IPS-18a (cell line): Measurements from ENCODE around the gene CASP1.
"Not testable (repeated sequence)": the region's sequence is repeated elsewhere in the genome, so short reads cannot be mapped to it uniquely, and the experiment has no call there.

Experiments
- H3K27ac ChIP-seq: one replicate; pipeline ENCODE4 v1.5.1; 2013; ENCODE audit warnings: low read length
- H3K27me3 ChIP-seq: one replicate; pipeline ENCODE4 v1.6.1; 2013; ENCODE audit warnings: mild to moderate bottlenecking, low read length; ENCODE audit not compliant: control insufficient read depth, insufficient read depth
- H3K36me3 ChIP-seq: one replicate; pipeline ENCODE4 v1.6.1; 2013; ENCODE audit warnings: low read depth, low read length; ENCODE audit not compliant: control insufficient read depth
- H3K4me1 ChIP-seq: one replicate; pipeline ENCODE4 v1.6.1; 2013; ENCODE audit warnings: low read depth, low read length; ENCODE audit not compliant: control insufficient read depth
- H3K4me3 ChIP-seq: one replicate; pipeline ENCODE4 v1.5.1; 2013; ENCODE audit warnings: low read length
- H3K9ac ChIP-seq: one replicate; pipeline ENCODE4 v1.6.1; 2013; ENCODE audit warnings: mild to moderate bottlenecking, low read length, moderate library complexity
- H3K9me3 ChIP-seq: one replicate; pipeline ENCODE4 v1.6.1; 2013; ENCODE audit warnings: low read depth, low read length; ENCODE audit not compliant: control insufficient read depth

CASP1 gene

GRCh38 chr11:105034813-105035620, at the start of gene CASP1:
TSS of gene CASP1 (minus strand) at chr11:105035144. CDS start at chr11:105035113, 31 bp downstream.
- no peak within 1 kb of the TSS for H3K4me3 ChIP-seq
- H3K4me1 ChIP-seq, result no peaks in the 10 kb centered on the region
- H3K36me3 ChIP-seq, result no peaks in the 10 kb centered on the region
- H3K27me3 ChIP-seq, result no peaks in the 10 kb centered on the region
- H3K9me3 ChIP-seq, result no peaks in the 10 kb centered on the region
- no peak within 1 kb of the TSS for H3K27ac ChIP-seq
- H3K9ac ChIP-seq, result no peak within 1 kb of the TSS

GRCh38 chr11:105081412-105082150, 46.6 kb upstream of the CASP1 start:
- no peaks in the 10 kb centered on the region for H3K36me3 ChIP-seq
- H3K27ac ChIP-seq, result no peak overlapping the region
- no peaks in the 10 kb centered on the region for H3K27me3 ChIP-seq
- no peak overlapping the region for H3K4me3 ChIP-seq
- no peak overlapping the region for H3K9ac ChIP-seq
- no peaks in the 10 kb centered on the region for H3K9me3 ChIP-seq
- H3K4me1 ChIP-seq, result peaks cover 10% of the 10 kb centered on the region

DNA sequence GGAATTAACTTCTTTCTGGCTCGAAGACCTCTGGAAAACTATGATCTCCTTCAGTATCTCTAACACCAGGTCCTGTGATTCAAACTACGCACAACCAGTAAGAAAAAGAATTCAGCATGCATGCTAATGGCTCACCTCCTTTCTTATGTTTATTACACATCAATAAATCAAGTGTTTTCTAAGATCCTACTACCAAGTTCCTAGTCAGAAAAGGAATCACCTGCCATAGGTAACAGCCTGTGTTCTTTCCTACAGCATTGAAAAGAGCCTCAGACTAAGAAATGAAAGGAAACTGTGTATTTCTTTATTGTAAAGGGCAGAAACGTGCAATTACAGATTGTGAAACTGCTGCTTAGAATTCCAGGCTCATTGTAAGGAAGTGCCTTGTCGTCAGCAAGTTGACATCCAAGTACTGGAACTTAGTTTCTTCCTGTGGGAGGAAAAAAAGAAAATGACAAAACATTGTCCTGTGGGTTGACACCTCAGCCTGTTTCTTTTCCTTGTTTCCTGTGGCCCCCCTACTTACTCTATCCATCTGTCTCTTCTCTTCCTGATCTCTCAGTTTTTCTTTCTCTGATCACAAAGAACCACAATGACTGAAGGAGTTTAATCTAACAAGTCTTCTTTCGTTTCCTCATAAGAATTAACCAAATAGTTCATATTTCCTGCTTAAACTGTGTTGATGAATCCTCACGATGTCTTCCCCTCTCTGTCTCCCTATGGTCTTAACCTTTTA, 45.4 kb upstream of the CASP1 start:
- not testable (repeated sequence) for H3K9me3 ChIP-seq, H3K27me3 ChIP-seq, H3K36me3 ChIP-seq, H3K4me3 ChIP-seq, H3K27ac ChIP-seq, H3K9ac ChIP-seq
- H3K4me1 ChIP-seq, result peaks cover 10% of the 10 kb centered on the region

- Histone ChIP-seq H3K4me1 (peaks cover 10% of the 10 kb centered on the region), H3K4me3 (no peak overlapping the region), H3K27ac (no peak overlapping the region), H3K27me3 (no peaks in the 10 kb centered on the region), H3K9me3 (no peaks in the 10 kb centered on the region), H3K36me3 (no peaks in the 10 kb centered on the region), H3K9ac (no peak overlapping the region)
Measured at GRCh38 chr11:105078283-105078682, 43.3 kb upstream of the CASP1 start.

GRCh38 chr11:105077141-105077790, 42.3 kb upstream of the CASP1 start:
- H3K9ac ChIP-seq, H3K4me1 ChIP-seq, H3K9me3 ChIP-seq, H3K36me3 ChIP-seq, H3K27ac ChIP-seq, H3K27me3 ChIP-seq, H3K4me3 ChIP-seq: not testable (repeated sequence)

GRCh38 chr11:105074166-105074530, 39.2 kb upstream of the CASP1 start:
- Histone ChIP-seq H3K4me3 (no peak overlapping the region), H3K36me3 (no peaks in the 10 kb centered on the region), H3K9me3 (no peaks in the 10 kb centered on the region), H3K27ac (no peak overlapping the region), H3K27me3 (no peaks in the 10 kb centered on the region), H3K9ac (no peak overlapping the region), H3K4me1 (no peaks in the 10 kb centered on the region)

GRCh38 chr11:105073456-105074165, 38.7 kb upstream of the CASP1 start:
- Histone ChIP-seq H3K4me3 (no peak overlapping the region), H3K9ac (no peak overlapping the region), H3K9me3 (no peaks in the 10 kb centered on the region), H3K36me3 (no peaks in the 10 kb centered on the region), H3K4me1 (no peaks in the 10 kb centered on the region), H3K27ac (no peak overlapping the region), H3K27me3 (no peaks in the 10 kb centered on the region)

- not testable (repeated sequence) for H3K27me3 ChIP-seq, H3K4me3 ChIP-seq, H3K27ac ChIP-seq, H3K36me3 ChIP-seq, H3K9ac ChIP-seq, H3K9me3 ChIP-seq, H3K4me1 ChIP-seq
Measured at GRCh38 chr11:105072080-105072479, 37.1 kb upstream of the CASP1 start.

DNA sequence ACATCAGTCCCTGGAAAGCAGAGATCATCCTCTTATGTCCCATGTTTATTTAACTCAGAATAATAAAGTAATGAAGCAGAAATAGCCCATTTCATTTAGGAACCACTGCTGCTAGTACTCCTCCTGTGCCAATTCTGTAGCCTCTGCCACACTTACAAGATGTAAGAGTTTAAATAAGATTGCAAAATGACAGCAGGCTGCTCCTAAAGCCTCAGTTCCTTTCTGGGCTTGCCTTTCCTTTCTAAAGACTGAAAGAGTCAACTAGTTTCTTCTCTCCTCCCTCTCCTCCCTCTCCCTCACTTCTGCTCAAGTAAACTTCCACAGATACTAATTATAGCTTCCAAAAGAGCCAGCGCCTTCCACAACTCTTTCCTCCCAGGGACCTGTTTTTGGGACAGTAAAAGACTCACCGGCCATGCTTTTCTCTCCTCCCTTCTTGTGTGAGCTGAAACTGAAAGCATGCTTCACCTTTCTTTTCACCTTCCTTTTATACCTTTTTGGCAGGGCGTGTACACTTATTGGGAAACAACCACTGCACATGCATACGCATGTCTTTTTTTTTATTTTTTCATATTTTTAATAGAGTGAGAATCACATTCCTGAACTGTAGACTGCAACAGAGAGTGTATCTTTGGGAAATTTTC, 36.3 kb upstream of the CASP1 start:
- no peaks in the 10 kb centered on the region for H3K4me1 ChIP-seq
- no peaks in the 10 kb centered on the region for H3K27me3 ChIP-seq
- no peak overlapping the region for H3K9ac ChIP-seq
- H3K27ac ChIP-seq, result no peak overlapping the region
- H3K36me3 ChIP-seq, result no peaks in the 10 kb centered on the region
- no peaks in the 10 kb centered on the region for H3K9me3 ChIP-seq
- H3K4me3 ChIP-seq, result no peak overlapping the region

GRCh38 chr11:105070306-105070705, 35.4 kb upstream of the CASP1 start:
- Histone ChIP-seq H3K9me3 (no peaks in the 10 kb centered on the region), H3K4me1 (no peaks in the 10 kb centered on the region), H3K36me3 (no peaks in the 10 kb centered on the region), H3K27ac (no peak overlapping the region), H3K9ac (no peak overlapping the region), H3K27me3 (no peaks in the 10 kb centered on the region), H3K4me3 (no peak overlapping the region)
